Measurements from ENCODE around the gene IRAK3.
"Not testable (repeated sequence)": the region's sequence is repeated elsewhere in the genome, so short reads cannot be mapped to it uniquely, and the experiment has no call there.

IRAK3 gene

DNA sequence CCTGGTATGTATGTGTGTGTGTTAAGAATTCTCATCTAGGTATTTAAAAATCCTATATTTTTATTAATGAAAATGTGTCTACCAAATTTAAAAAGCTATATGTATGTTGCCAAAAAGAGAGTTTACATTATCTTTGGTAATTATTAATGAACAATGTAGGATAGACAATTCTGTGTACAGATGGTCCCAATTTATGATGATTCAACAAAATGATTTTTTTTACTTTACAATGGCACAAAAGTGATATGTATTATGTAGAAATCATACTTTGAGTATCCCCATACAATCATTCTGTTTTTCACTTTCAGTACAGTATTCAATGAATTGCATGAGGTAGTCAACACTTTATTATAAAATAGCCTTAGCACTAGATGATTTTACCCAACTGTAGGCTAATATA lies 39.4 kb downstream of the IRAK3 start:
- no peaks in the 10 kb centered on the region for H3K9me3 ChIP-seq (ENCODE audit: control insufficient read depth in 1 of 2, low read length in 2 of 2)
- H3K27ac ChIP-seq (ENCODE audit: low read length): no peak overlapping the region
- peaks cover 7 to 9% of the 10 kb centered on the region in 2 donors for H3K36me3 ChIP-seq (ENCODE audit: control insufficient read depth in 1 of 2, insufficient read depth in 2 of 2, low read length in 2 of 2)
- H3K27me3 ChIP-seq (ENCODE audit: low read depth, low read length): no peaks in the 10 kb centered on the region
- H3K4me3 ChIP-seq (ENCODE audit: low read depth in 1 of 2, low read length in 2 of 2): no peak overlapping the region
- H3K4me1 ChIP-seq (ENCODE audit: control insufficient read depth in 1 of 2, insufficient read depth in 2 of 2, low read length in 2 of 2): no peaks in the 10 kb centered on the region

DNA sequence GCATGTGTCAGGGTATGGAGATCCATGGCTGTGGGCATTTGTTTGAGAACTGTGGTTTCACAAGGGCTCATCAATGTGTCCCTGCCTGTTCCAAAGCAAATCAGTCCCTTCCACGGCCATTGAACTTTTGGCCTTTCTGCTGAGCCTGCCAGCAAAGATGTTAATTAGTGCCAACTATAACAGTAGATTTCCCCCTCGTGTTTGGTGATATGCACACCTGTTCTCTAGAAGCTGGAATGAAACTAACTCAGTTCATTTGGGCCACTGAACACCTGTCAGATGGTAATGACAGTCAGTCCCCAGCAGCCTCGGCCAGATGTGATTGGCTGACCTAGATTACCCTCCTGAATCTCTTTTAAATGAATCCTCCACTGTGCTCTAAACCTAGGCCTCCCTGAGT lies 43.2 kb downstream of the IRAK3 start:
- Histone ChIP-seq H3K4me1 (ENCODE audit: control insufficient read depth in 1 of 2, insufficient read depth in 2 of 2, low read length in 2 of 2) (peaks cover 0 to 3% of the 10 kb centered on the region in 2 donors), H3K4me3 (ENCODE audit: low read depth in 1 of 2, low read length in 2 of 2) (no peak overlapping the region), H3K27ac (ENCODE audit: low read length) (no peak overlapping the region), H3K27me3 (ENCODE audit: low read depth, low read length) (no peaks in the 10 kb centered on the region), H3K9me3 (ENCODE audit: control insufficient read depth in 1 of 2, low read length in 2 of 2) (no peaks in the 10 kb centered on the region), H3K36me3 (ENCODE audit: control insufficient read depth in 1 of 2, insufficient read depth in 2 of 2, low read length in 2 of 2) (peaks cover 0 to 9% of the 10 kb centered on the region in 2 donors)

DNA sequence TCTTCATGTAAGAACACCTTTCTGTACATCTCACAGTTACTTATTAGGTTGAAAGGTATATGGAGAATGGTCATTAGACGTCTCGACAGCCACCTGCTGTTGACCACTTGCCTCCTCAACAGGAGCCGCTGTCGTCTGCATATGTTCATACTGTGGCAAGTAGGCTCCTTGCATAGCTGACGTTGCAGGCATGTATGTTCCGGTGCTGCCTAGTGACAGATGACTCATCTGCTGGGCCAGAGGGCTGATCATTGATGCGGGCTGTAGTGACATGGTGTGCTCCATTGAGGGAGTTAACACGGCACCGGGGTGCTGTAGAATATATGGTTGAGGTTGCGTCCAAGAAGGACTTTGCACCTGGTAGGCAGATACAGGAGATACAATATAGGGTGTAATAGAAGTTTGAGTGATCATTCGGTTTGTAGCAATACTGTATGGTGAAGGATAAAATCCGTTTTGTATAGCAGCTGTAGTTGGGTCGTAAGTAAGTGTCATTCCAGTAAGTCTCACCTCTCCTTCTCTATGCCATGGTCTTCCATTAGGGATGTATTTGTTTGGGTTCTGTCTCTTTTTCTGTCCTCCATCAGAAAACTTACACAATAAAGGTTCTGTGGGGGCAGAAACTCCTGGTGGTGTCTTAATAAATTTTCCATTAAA lies 45.2 kb downstream of the IRAK3 start:
- H3K27ac ChIP-seq (ENCODE audit: low read length); H3K4me3 ChIP-seq (ENCODE audit: low read depth in 1 of 2, low read length in 2 of 2); H3K36me3 ChIP-seq (ENCODE audit: control insufficient read depth in 1 of 2, insufficient read depth in 2 of 2, low read length in 2 of 2); H3K9me3 ChIP-seq (ENCODE audit: control insufficient read depth in 1 of 2, low read length in 2 of 2); H3K27me3 ChIP-seq (ENCODE audit: low read depth, low read length); H3K4me1 ChIP-seq (ENCODE audit: control insufficient read depth in 1 of 2, insufficient read depth in 2 of 2, low read length in 2 of 2): not testable (repeated sequence)

DNA sequence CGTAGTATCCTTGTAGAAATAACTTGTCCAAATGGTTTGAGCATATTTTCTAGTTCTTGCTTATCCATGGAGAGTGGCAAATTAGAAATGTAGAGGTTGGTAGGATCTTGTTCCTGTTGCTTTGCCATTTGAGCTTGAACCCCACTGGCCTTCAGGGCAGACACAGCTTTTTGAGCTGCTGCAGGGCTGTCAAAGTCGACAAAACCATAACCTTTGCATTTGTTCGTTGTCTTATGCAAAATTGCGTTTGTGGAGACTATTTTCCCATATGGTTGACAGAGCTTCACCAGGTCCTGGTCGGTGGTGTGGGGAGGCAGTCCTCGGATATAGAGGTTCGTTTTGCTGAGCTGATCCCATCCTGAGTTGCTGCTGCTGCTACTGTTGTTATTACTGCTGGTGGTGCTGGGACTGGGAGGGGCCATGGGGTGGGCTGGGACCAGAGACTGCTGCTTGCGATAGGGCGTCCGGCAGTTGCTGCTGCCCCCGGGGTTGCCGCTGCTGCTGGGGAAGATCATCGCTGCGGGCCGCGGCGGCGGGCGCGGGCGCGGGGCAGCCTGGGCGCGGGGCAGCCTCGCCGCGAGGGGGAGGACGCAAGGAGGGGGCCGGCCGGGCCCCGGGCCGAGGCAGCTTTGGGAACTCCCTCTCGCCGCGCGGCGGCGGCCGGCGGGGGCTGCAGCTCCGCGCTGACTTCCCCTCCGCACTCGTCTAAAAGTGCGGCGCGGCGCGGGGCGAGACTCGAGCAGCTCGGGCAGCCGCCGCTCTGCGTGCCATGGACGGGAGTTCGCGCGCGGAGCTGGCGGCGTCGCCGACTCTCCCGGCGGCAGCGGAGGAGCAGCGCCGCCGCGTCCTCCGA lies 46.0 kb downstream of the IRAK3 start:
- H3K27me3 ChIP-seq (ENCODE audit: low read depth, low read length); H3K4me1 ChIP-seq (ENCODE audit: control insufficient read depth in 1 of 2, insufficient read depth in 2 of 2, low read length in 2 of 2); H3K9me3 ChIP-seq (ENCODE audit: control insufficient read depth in 1 of 2, low read length in 2 of 2); H3K27ac ChIP-seq (ENCODE audit: low read length); H3K36me3 ChIP-seq (ENCODE audit: control insufficient read depth in 1 of 2, insufficient read depth in 2 of 2, low read length in 2 of 2): not testable (repeated sequence)
- peak overlapping the region; percentile 48 to 60 for H3K4me3 ChIP-seq (ENCODE audit: low read depth in 1 of 2, low read length in 2 of 2)

DNA sequence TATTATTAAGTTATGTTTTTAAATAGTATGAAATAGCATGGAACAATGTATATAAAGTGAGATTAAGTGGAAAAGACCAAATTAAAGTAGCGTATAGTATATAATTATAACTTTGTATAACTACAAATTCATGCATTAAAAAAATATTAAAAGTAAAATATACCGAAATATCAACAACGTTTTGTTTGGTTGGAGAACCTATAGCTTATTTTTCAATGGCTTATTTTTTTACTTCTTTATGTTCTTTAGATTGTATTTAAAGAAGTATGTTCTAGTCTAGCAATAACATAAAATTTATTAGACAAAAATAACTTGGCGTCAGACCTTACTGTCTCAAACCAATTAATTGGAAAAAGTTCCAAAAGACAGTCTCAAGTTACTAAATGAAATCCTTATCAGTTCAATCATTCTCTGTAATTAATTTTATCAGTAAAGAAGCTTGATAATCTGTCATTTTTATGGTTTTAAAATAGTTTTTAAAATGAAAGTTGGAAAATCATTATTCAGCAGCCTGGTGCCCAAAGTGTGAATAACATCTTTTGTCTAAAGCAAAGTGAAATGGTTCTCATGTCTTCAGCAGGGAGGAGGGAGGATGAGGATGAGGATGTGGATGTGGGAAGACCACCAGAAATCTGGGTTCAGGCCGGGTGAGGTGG lies 46.7 kb downstream of the IRAK3 start:
- no peaks in the 10 kb centered on the region for H3K27me3 ChIP-seq (ENCODE audit: low read depth, low read length)
- peaks cover 0 to 3% of the 10 kb centered on the region in 2 donors for H3K4me1 ChIP-seq (ENCODE audit: control insufficient read depth in 1 of 2, insufficient read depth in 2 of 2, low read length in 2 of 2)
- H3K9me3 ChIP-seq (ENCODE audit: control insufficient read depth in 1 of 2, low read length in 2 of 2): no peaks in the 10 kb centered on the region
- peak overlapping the region; percentile 48 to 60 for H3K4me3 ChIP-seq (ENCODE audit: low read depth in 1 of 2, low read length in 2 of 2)
- no peak overlapping the region for H3K27ac ChIP-seq (ENCODE audit: low read length)
- H3K36me3 ChIP-seq (ENCODE audit: control insufficient read depth in 1 of 2, insufficient read depth in 2 of 2, low read length in 2 of 2): no peaks in the 10 kb centered on the region

DNA sequence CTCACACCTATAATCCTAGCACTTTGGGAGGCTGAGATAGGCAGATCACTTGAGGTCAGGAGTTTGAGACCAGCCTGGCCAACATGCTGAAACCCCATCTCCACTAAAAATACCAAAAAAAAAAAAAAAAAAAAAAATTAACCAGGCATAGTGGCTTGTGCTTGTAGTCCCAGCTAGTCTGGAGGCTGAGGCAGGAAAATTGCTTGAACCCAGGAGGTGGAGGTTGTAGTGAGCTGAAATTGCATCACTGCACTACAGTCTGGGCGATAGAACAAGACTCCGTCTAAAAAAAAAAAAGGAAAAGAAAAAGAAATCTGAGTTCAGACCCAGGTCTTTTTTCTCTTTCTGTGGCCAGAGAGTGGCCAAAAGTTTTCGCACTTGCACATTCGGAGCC lies 47.3 kb downstream of the IRAK3 start:
- H3K4me1 ChIP-seq (ENCODE audit: control insufficient read depth in 1 of 2, insufficient read depth in 2 of 2, low read length in 2 of 2); H3K27me3 ChIP-seq (ENCODE audit: low read depth, low read length): not testable (repeated sequence)

DNA sequence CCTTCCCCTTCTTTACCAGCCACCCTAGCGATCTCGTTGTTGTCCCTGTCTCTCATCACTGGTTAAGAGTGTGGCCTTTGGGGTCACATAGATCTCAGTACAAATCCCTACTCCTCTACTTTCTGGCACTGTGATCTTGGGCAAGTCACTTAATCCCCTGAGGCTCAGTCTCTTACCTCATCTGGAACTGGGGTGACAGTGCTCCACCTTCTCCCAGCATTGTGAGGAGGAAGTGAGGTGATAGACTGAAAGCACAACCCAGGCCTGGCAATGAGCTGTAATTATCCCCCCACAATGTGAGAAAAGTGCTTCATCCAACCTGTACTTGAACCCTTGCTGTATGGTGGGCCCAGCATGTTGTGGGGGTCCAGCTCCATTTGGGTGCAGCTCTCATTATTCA lies 48.0 kb downstream of the IRAK3 start:
- no peaks in the 10 kb centered on the region for H3K36me3 ChIP-seq (ENCODE audit: control insufficient read depth in 1 of 2, insufficient read depth in 2 of 2, low read length in 2 of 2)
- peak overlapping the region; percentile 23 for H3K27ac ChIP-seq (ENCODE audit: low read length)
- H3K27me3 ChIP-seq (ENCODE audit: low read depth, low read length): no peaks in the 10 kb centered on the region
- peaks cover 0 to 3% of the 10 kb centered on the region in 2 donors for H3K4me1 ChIP-seq (ENCODE audit: control insufficient read depth in 1 of 2, insufficient read depth in 2 of 2, low read length in 2 of 2)
- H3K4me3 ChIP-seq (ENCODE audit: low read depth in 1 of 2, low read length in 2 of 2): no peak overlapping the region
- no peaks in the 10 kb centered on the region for H3K9me3 ChIP-seq (ENCODE audit: control insufficient read depth in 1 of 2, low read length in 2 of 2)

More for the DNA sequence above, 47.3 kb downstream of the IRAK3 start:
- H3K27ac ChIP-seq (ENCODE audit: low read length); H3K9me3 ChIP-seq (ENCODE audit: control insufficient read depth in 1 of 2, low read length in 2 of 2); H3K36me3 ChIP-seq (ENCODE audit: control insufficient read depth in 1 of 2, insufficient read depth in 2 of 2, low read length in 2 of 2); H3K4me3 ChIP-seq (ENCODE audit: low read depth in 1 of 2, low read length in 2 of 2): not testable (repeated sequence)

DNA sequence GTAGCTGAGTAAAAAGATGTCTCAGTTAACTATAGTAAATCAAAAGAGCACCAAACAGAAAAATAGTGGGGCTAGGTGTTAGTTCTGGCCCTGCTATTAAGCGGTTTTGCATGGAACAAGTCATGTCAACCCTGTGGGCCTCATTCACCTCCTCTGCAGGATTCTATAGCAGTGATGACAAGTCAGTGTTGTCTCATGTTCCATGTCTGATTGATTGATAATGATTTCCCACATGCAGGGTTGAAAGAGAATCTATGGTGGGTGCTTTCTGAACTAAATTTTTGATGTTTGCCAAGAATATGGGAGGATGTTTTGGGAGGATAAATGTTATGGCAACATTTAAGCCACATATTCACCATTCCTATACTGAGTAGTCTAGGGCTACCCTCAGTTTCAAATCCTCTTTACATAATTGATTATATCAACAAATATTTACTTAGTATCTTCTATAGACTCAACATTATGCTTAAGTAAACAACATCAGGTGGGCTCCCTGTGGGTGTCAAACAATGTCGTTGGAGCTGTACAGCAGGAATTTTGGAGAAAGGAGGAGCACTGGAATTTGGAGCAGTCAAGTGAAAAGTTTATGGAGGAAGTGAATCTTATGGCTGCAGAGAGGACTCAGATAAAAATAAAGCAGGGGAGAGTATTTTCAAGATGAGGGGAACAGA lies 48.6 kb downstream of the IRAK3 start:
- H3K4me1 ChIP-seq (ENCODE audit: control insufficient read depth in 1 of 2, insufficient read depth in 2 of 2, low read length in 2 of 2): peaks cover 0 to 3% of the 10 kb centered on the region in 2 donors
- H3K4me3 ChIP-seq (ENCODE audit: low read depth in 1 of 2, low read length in 2 of 2): no peak overlapping the region
- no peaks in the 10 kb centered on the region for H3K27me3 ChIP-seq (ENCODE audit: low read depth, low read length)
- H3K27ac ChIP-seq (ENCODE audit: low read length): no peak overlapping the region
- no peaks in the 10 kb centered on the region for H3K36me3 ChIP-seq (ENCODE audit: control insufficient read depth in 1 of 2, insufficient read depth in 2 of 2, low read length in 2 of 2)
- no peaks in the 10 kb centered on the region for H3K9me3 ChIP-seq (ENCODE audit: control insufficient read depth in 1 of 2, low read length in 2 of 2)

DNA sequence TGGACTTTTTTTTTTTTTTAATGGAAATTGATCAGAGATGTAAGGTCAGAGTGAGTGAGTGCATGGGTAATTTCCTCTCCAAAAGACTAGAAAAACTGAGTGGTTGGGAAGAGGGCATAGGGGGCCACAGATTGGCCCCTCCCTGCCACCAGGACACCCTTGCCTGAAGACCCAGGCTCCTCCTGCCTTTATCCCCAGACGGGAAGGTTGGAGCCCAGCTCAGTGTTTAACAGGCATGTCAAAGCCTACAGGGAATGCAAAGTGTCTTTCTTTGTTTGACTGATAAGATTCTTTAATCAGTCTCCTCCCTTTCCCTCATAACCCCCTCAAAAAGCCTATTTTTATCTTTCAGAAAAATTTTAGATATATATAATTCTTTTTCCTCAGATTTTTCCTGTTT lies 50.3 kb downstream of the IRAK3 start:
- H3K27me3 ChIP-seq (ENCODE audit: low read depth, low read length): no peaks in the 10 kb centered on the region
- H3K4me3 ChIP-seq (ENCODE audit: low read depth in 1 of 2, low read length in 2 of 2): no peak overlapping the region
- H3K36me3 ChIP-seq (ENCODE audit: control insufficient read depth in 1 of 2, insufficient read depth in 2 of 2, low read length in 2 of 2): no peaks in the 10 kb centered on the region
- H3K9me3 ChIP-seq (ENCODE audit: control insufficient read depth in 1 of 2, low read length in 2 of 2): no peaks in the 10 kb centered on the region
- peaks cover 0 to 3% of the 10 kb centered on the region in 2 donors for H3K4me1 ChIP-seq (ENCODE audit: control insufficient read depth in 1 of 2, insufficient read depth in 2 of 2, low read length in 2 of 2)
- no peak overlapping the region for H3K27ac ChIP-seq (ENCODE audit: low read length)

DNA sequence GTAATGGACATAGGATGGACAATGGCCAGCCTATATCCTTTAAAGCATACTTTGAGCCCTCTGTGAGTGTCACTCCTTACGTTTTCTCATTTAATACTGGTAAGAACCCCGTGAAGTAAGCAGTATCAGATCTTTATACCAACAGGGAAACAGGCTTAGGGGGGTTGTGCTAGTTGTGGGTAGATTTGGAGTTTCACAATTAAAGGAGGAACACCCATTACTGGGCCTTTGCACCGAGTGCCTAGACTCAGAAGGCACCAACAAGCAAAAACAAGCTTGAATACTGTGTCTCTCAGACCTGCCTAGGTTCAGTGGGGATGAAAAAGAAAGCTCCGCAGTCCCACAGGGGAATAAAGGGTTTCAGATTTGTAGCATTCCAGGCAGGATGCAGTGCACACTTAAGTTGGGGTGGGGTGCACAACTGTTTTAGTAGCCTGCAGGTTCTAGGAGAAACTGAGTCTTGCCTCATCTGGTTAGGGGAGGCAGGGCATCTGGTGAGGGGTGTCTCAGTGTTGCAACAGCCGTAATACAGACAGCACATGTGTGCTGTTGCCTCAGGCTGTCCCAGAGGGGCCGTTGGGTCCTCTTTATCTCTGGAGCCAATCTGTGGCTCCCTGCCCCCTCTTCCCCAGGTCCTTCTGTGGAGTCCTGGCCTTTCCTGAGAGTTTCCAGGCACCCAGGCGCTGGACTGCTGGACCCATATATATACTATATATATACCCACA lies 51.2 kb downstream of the IRAK3 start:
- no peak overlapping the region for H3K4me3 ChIP-seq (ENCODE audit: low read depth in 1 of 2, low read length in 2 of 2)
- H3K4me1 ChIP-seq (ENCODE audit: control insufficient read depth in 1 of 2, insufficient read depth in 2 of 2, low read length in 2 of 2): peaks cover 0 to 3% of the 10 kb centered on the region in 2 donors
- no peaks in the 10 kb centered on the region for H3K27me3 ChIP-seq (ENCODE audit: low read depth, low read length)
- H3K27ac ChIP-seq (ENCODE audit: low read length): no peak overlapping the region
- H3K9me3 ChIP-seq (ENCODE audit: control insufficient read depth in 1 of 2, low read length in 2 of 2): no peaks in the 10 kb centered on the region
- peaks cover 0 to 5% of the 10 kb centered on the region in 2 donors for H3K36me3 ChIP-seq (ENCODE audit: control insufficient read depth in 1 of 2, insufficient read depth in 2 of 2, low read length in 2 of 2)

Measured in muscle layer of duodenum (tissue), 2 donors.